Esophagus squamous epithelium (tissue), 5 donors: ENCODE results near the gene FAM149B1. TPM values are rescaled to one million over a fixed set of nuclear protein-coding genes. Genes with fewer than 3 reads are reported as not detected.

Experiments used
- DNase-seq: peaks from one replicate; lab custom pipeline; 2025; lab: John Stamatoyannopoulos, UW
- H3K27ac ChIP-seq, 4 donors: fragments of 200-600 bp; sonication (generic); one replicate each; pipeline ENCODE4 v1.5.1; 2016 to 2019; ENCODE audit warnings: mild to moderate bottlenecking in 1 of 4
- H3K27me3 ChIP-seq, 4 donors: fragments of 200-600 bp; sonication (generic); 1 replicate in 3 of 4; 2 replicates in 1 of 4; pipeline versions ENCODE4 v1.5.1 to v1.6.0; 2017 to 2021; ENCODE audit warnings: antibody characterized with exemption in 1 of 4
- H3K36me3 ChIP-seq, 3 donors: fragments of 200-600 bp; sonication (generic); one replicate each; pipeline ENCODE4 v1.5.1; 2016 to 2019
- H3K4me1 ChIP-seq, 3 donors: fragments of 200-600 bp; sonication (generic); one replicate each; pipeline ENCODE4 v1.5.1; 2017 to 2019
- H3K4me3 ChIP-seq, 4 donors: fragments of 200-600 bp; sonication (generic); 1 replicate in 3 of 4; 2 replicates in 1 of 4; pipeline ENCODE4 v1.5.1; 2016 to 2019; ENCODE audit warnings: mild to moderate bottlenecking in 2 of 4, moderate library complexity in 1 of 4
- H3K9me3 ChIP-seq, 3 donors: fragments of 200-600 bp; sonication (generic); one replicate each; pipeline ENCODE4 v1.5.1; 2016 to 2019
- CTCF ChIP-seq, 6 experiments: fragments of 450-650 bp in 4 of 6; fragments of 200-600 bp in 2 of 6; sonication (generic) in 2 of 6; IDR thresholded peaks; one replicate each; pipeline ENCODE4 v1.5.1; 2016 to 2019; ENCODE audit warnings: antibody characterized with exemption in 6 of 6, mild to moderate bottlenecking in 4 of 6, moderate library complexity in 4 of 6
- POLR2A ChIP-seq, 4 donors: fragments of 450-650 bp; IDR thresholded peaks; one replicate each; pipeline ENCODE4 v1.6.1; 2017; ENCODE audit warnings: antibody characterized with exemption in 4 of 4, mild to moderate bottlenecking in 4 of 4, moderate library complexity in 3 of 4
- WGBS, 2 donors: methylation state at CpG; one replicate each; pipeline ENCODE4 v1.1.5; 2018; 5-methylcytosine and 5-hydroxymethylcytosine counted together
- intact Hi-C: fragments of 100-400 bp; cut with DNase I; formaldehyde crosslinking; loops from one replicate; pipeline ENCODE4 v1.15.0; 2022
- total RNA-seq, 4 donors: library from RNA; depleted of rRNA; stranded (reverse); fragments of >200 nt; gene quantifications; one replicate each; pipeline ENCODE4 v1.1.0, GENCODE V29; 2016
- donor health status: DM: yes; HTN: yes; CAD: no.

Gene FAM149B1
- total RNA-seq, 4 donors from 2014 or later, result 8.7 to 15.8 (median 10.8) TPM

- Histone ChIP-seq H3K36me3 (peaks cover 0 to 62% (median 18%) of the 10 kb centered on the region in 3 donors), H3K27ac (peak within 1 kb of the TSS; percentile 88 to 96 (median 94)), H3K4me1 (peaks cover 17 to 62% (median 30%) of the 10 kb centered on the region in 3 donors), H3K9me3 (no peaks in the 10 kb centered on the region), H3K27me3 (no peaks in the 10 kb centered on the region), H3K4me3 (peak within 1 kb of the TSS; percentile 72 to 88 (median 85))
- DNase-seq, result peak; percentile 78
- 0% methylated on average over 9 to 29 of the region's 78 CpGs for WGBS, 2 donors
- intact Hi-C loops, result no loop called here
- TF ChIP-seq CTCF (IDR thresholded peaks at IDR 0.05) (peak in 1 of 6 experiments; percentile 8), POLR2A (IDR thresholded peaks at IDR 0.05) (peak in 3 of 4 donors; percentile 55 to 86 (median 82))
Measured at GRCh38 chr10:73246646-73247508, 79.0 kb downstream of the FAM149B1 start, which contains the start of gene DNAJC9. Gene DNAJC9 (minus strand): TSS chr10:73247255. CDS start chr10:73247189, 66 bp downstream.

GRCh38 chr10:73247509-73248258 lies 79.8 kb downstream of the FAM149B1 start:
- H3K9me3 ChIP-seq, result no peaks in the 10 kb centered on the region
- H3K27ac ChIP-seq, result peak overlapping the region; percentile 88 to 96 (median 94)
- DNase-seq, result no peak
- 25 to 35% methylated on average over 4 of the region's 4 CpGs for WGBS, 2 donors
- H3K36me3 ChIP-seq, result peaks cover 0 to 54% (median 15%) of the 10 kb centered on the region in 3 donors
- TF ChIP-seq POLR2A (IDR thresholded peaks at IDR 0.05) (no peak), CTCF (IDR thresholded peaks at IDR 0.05) (no peak)
- intact Hi-C loops, result no loop called here
- H3K4me3 ChIP-seq, result peak overlapping the region; percentile 72 to 88 (median 85)
- peaks cover 17 to 64% (median 30%) of the 10 kb centered on the region in 3 donors for H3K4me1 ChIP-seq
- no peaks in the 10 kb centered on the region for H3K27me3 ChIP-seq

GRCh38 chr10:73248259-73248724 lies 80.4 kb downstream of the FAM149B1 start:
- H3K4me3 ChIP-seq, result no peak overlapping the region
- WGBS, 2 donors, result 49 to 59% methylated on average over 5 of the region's 5 CpGs
- H3K27ac ChIP-seq, result peak overlapping the region; percentile 88 to 96 (median 94)
- TF ChIP-seq POLR2A (IDR thresholded peaks at IDR 0.05) (no peak), CTCF (IDR thresholded peaks at IDR 0.05) (no peak)
- peaks cover 0 to 48% (median 9%) of the 10 kb centered on the region in 3 donors for H3K36me3 ChIP-seq
- H3K9me3 ChIP-seq, result no peaks in the 10 kb centered on the region
- H3K27me3 ChIP-seq, result no peaks in the 10 kb centered on the region
- no peak for DNase-seq
- intact Hi-C loops, result no loop called here
- H3K4me1 ChIP-seq, result peaks cover 19 to 66% (median 31%) of the 10 kb centered on the region in 3 donors

GRCh38 chr10:73251683-73252444 lies 83.9 kb downstream of the FAM149B1 start:
- H3K4me3 ChIP-seq, result peak overlapping the region; percentile 60 to 87 (median 82)
- H3K36me3 ChIP-seq, result peaks cover 0 to 30% (median 0%) of the 10 kb centered on the region in 3 donors
- H3K27ac ChIP-seq, result peak overlapping the region; percentile 90 to 96 (median 95)
- no peak for TF ChIP-seq CTCF (IDR thresholded peaks at IDR 0.05)
- TF ChIP-seq POLR2A (IDR thresholded peaks at IDR 0.05), result no peak
- intact Hi-C loops, result no loop called here
- H3K4me1 ChIP-seq, result peaks cover 13 to 40% (median 22%) of the 10 kb centered on the region in 3 donors
- H3K27me3 ChIP-seq, result no peaks in the 10 kb centered on the region
- 2 to 9% methylated on average over 4 to 19 of the region's 23 CpGs for WGBS, 2 donors
- no peak for DNase-seq
- H3K9me3 ChIP-seq, result no peaks in the 10 kb centered on the region
